Measurements from ENCODE around the gene CACNA2D1. TPM values are rescaled to one million over a fixed set of nuclear protein-coding genes. Genes with fewer than 3 reads are reported as not detected.

CACNA2D1 gene
- total RNA-seq, 4 donors from 2014 or later, result 29.8 to 47.6 (median 36.6) TPM

DNA sequence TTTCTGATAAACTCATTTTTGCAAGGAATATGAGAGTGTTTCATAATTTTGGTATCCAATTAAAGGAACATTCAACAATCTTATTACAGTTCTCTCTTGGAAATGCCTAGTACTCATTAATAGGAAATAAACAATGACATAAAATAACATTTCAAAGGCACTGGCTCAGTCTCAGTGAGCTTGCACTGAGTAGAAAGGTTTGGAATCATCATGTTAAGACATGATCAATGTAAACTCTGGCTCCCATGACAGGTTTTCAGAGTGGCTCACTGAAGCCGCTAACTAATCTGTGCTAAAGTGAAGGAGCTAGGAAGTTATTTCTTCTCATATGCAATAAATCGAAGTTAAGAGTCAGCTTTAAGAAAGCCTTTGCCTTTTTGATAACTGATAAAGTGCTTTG, 470.5 kb downstream of the CACNA2D1 start:
- peaks cover 0 to 16% of the 10 kb centered on the region in 2 donors for H3K36me3 ChIP-seq
- ATAC-seq, result no peak
- H3K4me1 ChIP-seq, result no peaks in the 10 kb centered on the region
- no peak overlapping the region for H3K27ac ChIP-seq
- TF ChIP-seq POLR2A (IDR thresholded peaks at IDR 0.05) (no peak), EP300 (IDR thresholded peaks at IDR 0.05) (no peak)
- no peak overlapping the region for H3K4me3 ChIP-seq
- 72 to 85% methylated on average over 2 of the region's 2 CpGs for WGBS, 2 donors (ENCODE audit: low coverage in 1 of 2)
- H3K27me3 ChIP-seq, result no peaks in the 10 kb centered on the region
- H3K9me3 ChIP-seq, result no peaks in the 10 kb centered on the region

GRCh38 chr7:81960026-81960425, 483.6 kb downstream of the CACNA2D1 start:
- no peaks in the 10 kb centered on the region for H3K9me3 ChIP-seq
- no peaks in the 10 kb centered on the region for H3K27me3 ChIP-seq
- TF ChIP-seq POLR2A (IDR thresholded peaks at IDR 0.05) (no peak), EP300 (IDR thresholded peaks at IDR 0.05) (no peak), POLR2AphosphoS5 (IDR thresholded peaks at IDR 0.05) (no peak)
- TF ChIP-seq, protein P1, sequence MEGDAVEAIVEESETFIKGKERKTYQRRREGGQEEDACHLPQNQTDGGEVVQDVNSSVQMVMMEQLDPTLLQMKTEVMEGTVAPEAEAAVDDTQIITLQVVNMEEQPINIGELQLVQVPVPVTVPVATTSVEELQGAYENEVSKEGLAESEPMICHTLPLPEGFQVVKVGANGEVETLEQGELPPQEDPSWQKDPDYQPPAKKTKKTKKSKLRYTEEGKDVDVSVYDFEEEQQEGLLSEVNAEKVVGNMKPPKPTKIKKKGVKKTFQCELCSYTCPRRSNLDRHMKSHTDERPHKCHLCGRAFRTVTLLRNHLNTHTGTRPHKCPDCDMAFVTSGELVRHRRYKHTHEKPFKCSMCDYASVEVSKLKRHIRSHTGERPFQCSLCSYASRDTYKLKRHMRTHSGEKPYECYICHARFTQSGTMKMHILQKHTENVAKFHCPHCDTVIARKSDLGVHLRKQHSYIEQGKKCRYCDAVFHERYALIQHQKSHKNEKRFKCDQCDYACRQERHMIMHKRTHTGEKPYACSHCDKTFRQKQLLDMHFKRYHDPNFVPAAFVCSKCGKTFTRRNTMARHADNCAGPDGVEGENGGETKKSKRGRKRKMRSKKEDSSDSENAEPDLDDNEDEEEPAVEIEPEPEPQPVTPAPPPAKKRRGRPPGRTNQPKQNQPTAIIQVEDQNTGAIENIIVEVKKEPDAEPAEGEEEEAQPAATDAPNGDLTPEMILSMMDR (IDR thresholded peaks at IDR 0.05), result no peak
- no peak overlapping the region for H3K4me3 ChIP-seq
- H3K4me1 ChIP-seq, result no peaks in the 10 kb centered on the region
- 68 to 74% methylated on average over 2 of the region's 2 CpGs for WGBS, 2 donors (ENCODE audit: low coverage in 1 of 2)
- H3K27ac ChIP-seq, result no peak overlapping the region
- H3K36me3 ChIP-seq, result peaks cover 0 to 17% of the 10 kb centered on the region in 2 donors
- ATAC-seq, result no peak

GRCh38 chr7:81957517-81957916, 486.1 kb downstream of the CACNA2D1 start:
- ATAC-seq, result no peak
- TF ChIP-seq POLR2AphosphoS5 (IDR thresholded peaks at IDR 0.05), result no peak
- 66 to 81% methylated on average over 4 of the region's 4 CpGs for WGBS, 2 donors (ENCODE audit: low coverage in 1 of 2)
- Histone ChIP-seq H3K9me3 (no peaks in the 10 kb centered on the region), H3K27ac (no peak overlapping the region), H3K36me3 (peaks cover 0 to 17% of the 10 kb centered on the region in 2 donors), H3K27me3 (no peaks in the 10 kb centered on the region), H3K4me1 (no peaks in the 10 kb centered on the region), H3K4me3 (no peak overlapping the region)

- 59 to 64% methylated on average over 4 of the region's 4 CpGs for WGBS, 2 donors (ENCODE audit: low coverage in 1 of 2)
- TF ChIP-seq, protein P1 (IDR thresholded peaks at IDR 0.05), result peak in 3 of 4 experiments; percentile 24 to 39 (median 27)
- TF ChIP-seq POLR2A (IDR thresholded peaks at IDR 0.05) (no peak), EP300 (IDR thresholded peaks at IDR 0.05) (no peak)
Measured at GRCh38 chr7:81956520-81956919, 487.1 kb downstream of the CACNA2D1 start.

GRCh38 chr7:81949306-81949705, 494.3 kb downstream of the CACNA2D1 start:
- H3K9me3 ChIP-seq, result no peaks in the 10 kb centered on the region

More at GRCh38 chr7:81956520-81956919, 487.1 kb downstream of the CACNA2D1 start:
- Histone ChIP-seq H3K36me3 (peaks cover 0 to 17% of the 10 kb centered on the region in 2 donors), H3K27ac (no peak overlapping the region), H3K27me3 (no peaks in the 10 kb centered on the region), H3K4me3 (no peak overlapping the region), H3K4me1 (no peaks in the 10 kb centered on the region), H3K9me3 (no peaks in the 10 kb centered on the region)
- no peak for ATAC-seq

GRCh38 chr7:81944058-81944457, 499.5 kb downstream of the CACNA2D1 start:
- no peak overlapping the region for H3K27ac ChIP-seq
- no peaks in the 10 kb centered on the region for H3K27me3 ChIP-seq
- H3K36me3 ChIP-seq, result no peaks in the 10 kb centered on the region
- 39 to 71% methylated on average over 2 of the region's 2 CpGs for WGBS, 2 donors (ENCODE audit: low coverage in 1 of 2)
- H3K4me3 ChIP-seq, result no peak overlapping the region
- no peak for ATAC-seq
- TF ChIP-seq EP300 (IDR thresholded peaks at IDR 0.05), result no peak
- no peak for TF ChIP-seq POLR2A (IDR thresholded peaks at IDR 0.05)
- no peak for TF ChIP-seq POLR2AphosphoS5 (IDR thresholded peaks at IDR 0.05)
- TF ChIP-seq, protein P1 (IDR thresholded peaks at IDR 0.05), result no peak
- no peaks in the 10 kb centered on the region for H3K9me3 ChIP-seq
- no peaks in the 10 kb centered on the region for H3K4me1 ChIP-seq

More at GRCh38 chr7:81949306-81949705, 494.3 kb downstream of the CACNA2D1 start:
- no peak for ATAC-seq
- Histone ChIP-seq H3K27me3 (no peaks in the 10 kb centered on the region), H3K27ac (no peak overlapping the region), H3K36me3 (peaks cover 0 to 10% of the 10 kb centered on the region in 2 donors), H3K4me1 (no peaks in the 10 kb centered on the region), H3K4me3 (no peak overlapping the region)
- TF ChIP-seq EP300 (IDR thresholded peaks at IDR 0.05), result no peak
- TF ChIP-seq POLR2AphosphoS5 (IDR thresholded peaks at IDR 0.05), result no peak
- no peak for TF ChIP-seq POLR2A (IDR thresholded peaks at IDR 0.05)
- TF ChIP-seq, protein P1 (IDR thresholded peaks at IDR 0.05), result no peak
